ENCODE measurements around the gene MARCHF4. TPM values are rescaled to one million over a fixed set of nuclear protein-coding genes. Genes with fewer than 3 reads are reported as not detected.

Gene MARCHF4
- total RNA-seq, 1 donor from 2014 or later: 17.2 TPM

- peak; percentile 55 for DNase-seq (ENCODE audit: low read depth)
- no peak for TF ChIP-seq CTCF (IDR thresholded peaks at IDR 0.05; ENCODE audit: insufficient read depth, low read length, poor library complexity, severe bottlenecking)
- peaks cover 3% of the 10 kb centered on the region for H3K27me3 ChIP-seq (ENCODE audit: control insufficient read depth, insufficient read depth, low read length)
- no peak overlapping the region for H3K4me3 ChIP-seq (ENCODE audit: low read depth, low read length)
- H3K36me3 ChIP-seq (ENCODE audit: control insufficient read depth, insufficient read depth, low read length): no peaks in the 10 kb centered on the region
Measured at GRCh38 chr2:216372761-216373291, 543 bp upstream of the MARCHF4 start.

- Histone ChIP-seq H3K27me3 (ENCODE audit: control insufficient read depth, insufficient read depth, low read length) (peaks cover 3% of the 10 kb centered on the region), H3K36me3 (ENCODE audit: control insufficient read depth, insufficient read depth, low read length) (no peaks in the 10 kb centered on the region), H3K4me3 (ENCODE audit: low read depth, low read length) (peak overlapping the region; percentile 32)
- TF ChIP-seq CTCF (IDR thresholded peaks at IDR 0.05; ENCODE audit: insufficient read depth, low read length, poor library complexity, severe bottlenecking): no peak
- no peak for DNase-seq (ENCODE audit: low read depth)
Measured at GRCh38 chr2:216370961-216371712, 1.1 kb downstream of the MARCHF4 start.

- DNase-seq (ENCODE audit: low read depth): no peak
- Histone ChIP-seq H3K27me3 (ENCODE audit: control insufficient read depth, insufficient read depth, low read length) (peaks cover 3% of the 10 kb centered on the region), H3K4me3 (ENCODE audit: low read depth, low read length) (no peak overlapping the region), H3K36me3 (ENCODE audit: control insufficient read depth, insufficient read depth, low read length) (no peaks in the 10 kb centered on the region)
- no peak for TF ChIP-seq CTCF (IDR thresholded peaks at IDR 0.05; ENCODE audit: insufficient read depth, low read length, poor library complexity, severe bottlenecking)
Measured at GRCh38 chr2:216369821-216370220, 2.5 kb downstream of the MARCHF4 start.

GRCh38 chr2:216366777-216367471, 5.4 kb downstream of the MARCHF4 start:
- H3K4me3 ChIP-seq (ENCODE audit: low read depth, low read length): no peak overlapping the region
- TF ChIP-seq CTCF (IDR thresholded peaks at IDR 0.05; ENCODE audit: insufficient read depth, low read length, poor library complexity, severe bottlenecking): no peak
- no peak for DNase-seq (ENCODE audit: low read depth)
- H3K36me3 ChIP-seq (ENCODE audit: control insufficient read depth, insufficient read depth, low read length): no peaks in the 10 kb centered on the region
- H3K27me3 ChIP-seq (ENCODE audit: control insufficient read depth, insufficient read depth, low read length): peaks cover 3% of the 10 kb centered on the region

GRCh38 chr2:216365518-216365917, 6.8 kb downstream of the MARCHF4 start:
- TF ChIP-seq CTCF (IDR thresholded peaks at IDR 0.05; ENCODE audit: insufficient read depth, low read length, poor library complexity, severe bottlenecking): no peak
- no peak overlapping the region for H3K4me3 ChIP-seq (ENCODE audit: low read depth, low read length)
- H3K36me3 ChIP-seq (ENCODE audit: control insufficient read depth, insufficient read depth, low read length): no peaks in the 10 kb centered on the region
- H3K27me3 ChIP-seq (ENCODE audit: control insufficient read depth, insufficient read depth, low read length): no peaks in the 10 kb centered on the region
- no peak for DNase-seq (ENCODE audit: low read depth)

All from kidney epithelial cell (primary cell).